Epithelial cell of proximal tubule (primary cell): ENCODE data around the gene TBL1XR1. TPM values are rescaled to one million over a fixed set of nuclear protein-coding genes. Genes with fewer than 3 reads are reported as not detected.
"Not testable (repeated sequence)": the region's sequence is repeated elsewhere in the genome, so short reads cannot be mapped to it uniquely, and the experiment has no call there.

Experiments used
- DNase-seq: peaks from one replicate; pipeline ENCODE4 v3.0.0-alpha.2; 2011; ENCODE audit warnings: low read depth
- H3K4me3 ChIP-seq: 2 replicates; pipeline ENCODE4 v1.5.1; 2011; ENCODE audit warnings: low read depth, mild to moderate bottlenecking, low read length
- CTCF ChIP-seq: conservative IDR thresholded peaks from 2 replicates; pipeline ENCODE4 v1.5.1; 2012; ENCODE audit warnings: low read depth, mild to moderate bottlenecking, low read length
- total RNA-seq: library from RNA; depleted of rRNA; stranded (reverse); fragments of >200 nt; gene quantifications from 2 replicates; pipeline ENCODE4 v1.2.3, GENCODE V29; 2015

TBL1XR1 gene
- total RNA-seq, 1 donor from 2014 or later: 61.2 TPM

- no peak overlapping the region for H3K4me3 ChIP-seq
- no peak for DNase-seq
- no peak for TF ChIP-seq CTCF
Observed at GRCh38 chr3:177141899-177142646, 55.2 kb downstream of the TBL1XR1 start.

- no peak for DNase-seq
Observed at GRCh38 chr3:177141471-177141870, 55.8 kb downstream of the TBL1XR1 start.

GRCh38 chr3:177139220-177139619 lies 58.1 kb downstream of the TBL1XR1 start:
- not testable (repeated sequence) for H3K4me3 ChIP-seq, DNase-seq

More at GRCh38 chr3:177141471-177141870, 55.8 kb downstream of the TBL1XR1 start:
- TF ChIP-seq CTCF: no peak
- no peak overlapping the region for H3K4me3 ChIP-seq

- no peak for DNase-seq
- no peak overlapping the region for H3K4me3 ChIP-seq
- TF ChIP-seq CTCF: no peak
Observed at GRCh38 chr3:177137774-177138705, 59.2 kb downstream of the TBL1XR1 start.

GRCh38 chr3:177136741-177137140 lies 60.5 kb downstream of the TBL1XR1 start:
- TF ChIP-seq CTCF: no peak
- no peak overlapping the region for H3K4me3 ChIP-seq
- DNase-seq: no peak

GRCh38 chr3:177135841-177136492 lies 61.3 kb downstream of the TBL1XR1 start:
- DNase-seq: no peak
- no peak for TF ChIP-seq CTCF
- H3K4me3 ChIP-seq: no peak overlapping the region

GRCh38 chr3:177134816-177135210 lies 62.5 kb downstream of the TBL1XR1 start:
- TF ChIP-seq CTCF: no peak
- DNase-seq: no peak
- no peak overlapping the region for H3K4me3 ChIP-seq
